ENCODE data around the gene ZSWIM5. TPM values are rescaled to one million over a fixed set of nuclear protein-coding genes. Genes with fewer than 3 reads are reported as not detected.

ZSWIM5 gene
- total RNA-seq, 1 experiment from 2014 or later: 0.40 TPM

DNA sequence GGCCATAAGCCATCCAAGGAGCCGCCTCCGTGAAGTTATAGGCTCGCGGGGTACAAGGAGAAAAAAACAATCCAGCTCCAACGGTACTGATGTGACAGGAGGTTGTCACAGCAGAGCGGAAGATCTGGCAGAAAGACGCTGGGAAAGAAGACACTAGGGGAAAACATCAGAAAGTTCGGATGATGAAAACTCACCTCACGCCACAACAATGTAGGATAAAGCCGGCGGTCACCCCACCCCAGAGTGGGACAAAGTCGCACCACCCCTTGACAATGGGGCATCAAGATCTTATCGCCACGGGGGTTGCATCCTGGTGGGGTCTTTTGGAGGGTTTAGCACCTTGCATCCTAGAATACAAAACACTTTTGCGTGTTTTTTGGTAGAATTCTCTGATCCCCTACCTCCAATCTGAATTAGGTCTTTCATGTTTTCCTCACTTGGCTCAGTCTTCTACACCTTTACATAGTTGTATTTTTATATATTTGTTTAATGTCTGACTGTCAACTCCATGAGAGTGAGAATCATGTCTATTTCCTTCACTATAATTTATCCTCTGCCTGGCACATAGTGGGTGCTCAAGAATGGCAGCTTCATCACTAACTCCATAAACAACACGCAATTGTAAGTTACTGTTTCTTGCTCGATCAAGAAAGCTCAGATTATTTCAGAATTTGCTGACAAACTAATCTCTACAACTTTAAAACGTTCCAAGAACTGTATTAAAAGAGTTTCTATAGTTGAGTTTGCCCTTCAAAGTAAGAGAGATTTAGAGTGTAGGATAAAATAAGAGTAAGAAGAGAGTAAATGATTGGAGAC is 611 bp upstream of the ZSWIM5 start:
- CTCF ChIA-PET: no interaction called here
- no peak for DNase-seq
- Mint-ChIP-seq H3K4me1 (ENCODE audit: low read depth, unreplicated experiment) (no peaks in the 10 kb centered on the region), H3K36me3 (ENCODE audit: insufficient read depth, unreplicated experiment) (peaks cover 12% of the 10 kb centered on the region), H3K4me3 (ENCODE audit: low read depth, unreplicated experiment) (peak overlapping the region; percentile 64), H3K27ac (ENCODE audit: unreplicated experiment) (no peak overlapping the region), H3K27me3 (ENCODE audit: unreplicated experiment) (peaks cover 63% of the 10 kb centered on the region), H3K9me3 (ENCODE audit: low read depth, unreplicated experiment) (no peaks in the 10 kb centered on the region)
- TF ChIP-seq CTCF (IDR thresholded peaks at IDR 0.05; ENCODE audit: unreplicated experiment): no peak
- intact Hi-C loops (cut with micrococcal nuclease; ENCODE audit: unreplicated experiment): no loop called here
- no TSS peak for BruUV-seq (replicated peaks)

GRCh38 chr1:45205011-45205909 is 1.1 kb downstream of the ZSWIM5 start:
- CTCF ChIA-PET: no interaction called here
- peak overlapping the region; percentile 3 for H3K27ac Mint-ChIP-seq (ENCODE audit: unreplicated experiment)
- H3K36me3 Mint-ChIP-seq (ENCODE audit: insufficient read depth, unreplicated experiment): peaks cover 12% of the 10 kb centered on the region
- H3K27me3 Mint-ChIP-seq (ENCODE audit: unreplicated experiment): peaks cover 63% of the 10 kb centered on the region
- no peaks in the 10 kb centered on the region for H3K9me3 Mint-ChIP-seq (ENCODE audit: low read depth, unreplicated experiment)
- peak; percentile 12 for DNase-seq
- H3K4me1 Mint-ChIP-seq (ENCODE audit: low read depth, unreplicated experiment): no peaks in the 10 kb centered on the region
- intact Hi-C loops (cut with micrococcal nuclease; ENCODE audit: unreplicated experiment): no loop called here
- no TSS peak for BruUV-seq (replicated peaks)
- H3K4me3 Mint-ChIP-seq (ENCODE audit: low read depth, unreplicated experiment): peak overlapping the region; percentile 64
- TF ChIP-seq CTCF (IDR thresholded peaks at IDR 0.05; ENCODE audit: unreplicated experiment): no peak

DNA sequence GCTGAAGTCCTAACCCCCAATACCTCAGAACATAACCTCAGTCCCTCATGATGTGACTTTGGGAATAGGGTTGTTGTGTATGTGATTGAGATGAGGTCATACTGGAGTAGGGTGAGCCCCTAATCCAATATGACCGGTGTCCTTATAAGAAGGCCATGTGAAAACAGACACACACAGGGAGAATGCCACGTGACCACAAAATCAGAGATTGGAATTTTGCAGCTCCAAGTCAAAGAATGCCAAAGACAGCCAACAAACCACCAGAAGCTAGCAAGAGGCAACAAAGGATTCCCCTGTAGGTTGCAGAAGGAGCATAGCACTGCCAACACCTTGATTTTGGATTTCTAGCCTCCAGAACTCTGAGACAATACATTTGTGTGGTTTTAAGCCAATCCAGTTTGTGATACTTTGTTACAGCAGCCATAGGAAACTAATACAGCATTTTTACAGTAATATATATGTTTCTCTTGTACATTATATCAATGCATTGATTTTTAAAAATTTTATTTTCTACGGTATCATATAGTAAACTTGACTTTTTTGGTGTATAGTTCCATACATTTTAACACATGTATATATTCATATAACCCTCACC is 5.4 kb downstream of the ZSWIM5 start:
- CTCF ChIA-PET: no interaction called here
- Mint-ChIP-seq H3K27me3 (ENCODE audit: unreplicated experiment) (peaks cover 46% of the 10 kb centered on the region), H3K4me3 (ENCODE audit: low read depth, unreplicated experiment) (no peak overlapping the region), H3K9me3 (ENCODE audit: low read depth, unreplicated experiment) (no peaks in the 10 kb centered on the region), H3K36me3 (ENCODE audit: insufficient read depth, unreplicated experiment) (peaks cover 6% of the 10 kb centered on the region), H3K4me1 (ENCODE audit: low read depth, unreplicated experiment) (no peaks in the 10 kb centered on the region), H3K27ac (ENCODE audit: unreplicated experiment) (no peak overlapping the region)
- no TSS peak for BruUV-seq (replicated peaks)
- intact Hi-C loops (cut with micrococcal nuclease; ENCODE audit: unreplicated experiment): no loop called here
- DNase-seq: no peak
- no peak for TF ChIP-seq CTCF (IDR thresholded peaks at IDR 0.05; ENCODE audit: unreplicated experiment)

DNA sequence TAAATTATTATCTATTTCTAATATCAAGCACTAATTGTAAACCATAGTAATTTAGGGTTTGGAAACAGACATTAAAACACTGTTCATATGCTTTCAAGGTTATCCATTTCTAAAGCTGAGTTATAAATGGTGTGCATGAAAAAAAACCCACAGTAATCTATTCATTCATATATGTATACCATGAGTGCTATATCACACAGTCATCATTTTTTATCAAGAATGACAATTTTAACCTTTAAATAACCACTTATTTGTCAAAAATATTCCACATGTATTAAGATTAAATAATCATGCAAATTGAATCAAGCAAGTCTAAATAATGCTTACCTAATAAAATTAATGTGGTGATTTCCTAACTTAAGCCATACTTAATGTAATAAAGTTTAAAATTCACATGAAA is 6.0 kb downstream of the ZSWIM5 start:
- Mint-ChIP-seq H3K9me3 (ENCODE audit: low read depth, unreplicated experiment) (no peaks in the 10 kb centered on the region), H3K4me3 (ENCODE audit: low read depth, unreplicated experiment) (no peak overlapping the region), H3K27ac (ENCODE audit: unreplicated experiment) (no peak overlapping the region), H3K4me1 (ENCODE audit: low read depth, unreplicated experiment) (no peaks in the 10 kb centered on the region), H3K36me3 (ENCODE audit: insufficient read depth, unreplicated experiment) (peaks cover 4% of the 10 kb centered on the region), H3K27me3 (ENCODE audit: unreplicated experiment) (peaks cover 40% of the 10 kb centered on the region)
- no peak for DNase-seq
- intact Hi-C loops (cut with micrococcal nuclease; ENCODE audit: unreplicated experiment): no loop called here
- BruUV-seq (replicated peaks): no TSS peak
- CTCF ChIA-PET: no interaction called here
- TF ChIP-seq CTCF (IDR thresholded peaks at IDR 0.05; ENCODE audit: unreplicated experiment): no peak

Measured in Calu3 (cell line).